ENCODE data around the gene DTNBP1. TPM values are rescaled to one million over a fixed set of nuclear protein-coding genes. Genes with fewer than 3 reads are reported as not detected.
"Not testable (repeated sequence)": the region's sequence is repeated elsewhere in the genome, so short reads cannot be mapped to it uniquely, and the experiment has no call there.

The DTNBP1 gene
- total and polyA plus RNA-seq, 2 experiments from 2014 or later = 9.2 to 41.6 TPM

- TF ChIP-seq CTCF (IDR thresholded peaks at IDR 0.05; ENCODE audit: low read depth, low read length) = no peak
- peaks cover 32% of the 10 kb centered on the region for H3K27me3 ChIP-seq
- H3K4me1 ChIP-seq (ENCODE audit: low read depth) = no peaks in the 10 kb centered on the region
- H3K9me3 ChIP-seq (ENCODE audit: low read depth) = no peaks in the 10 kb centered on the region
- H3K27ac ChIP-seq = no peak overlapping the region
- H3K4me3 ChIP-seq = no peak overlapping the region
- no peaks in the 10 kb centered on the region for H3K36me3 ChIP-seq
- DNase-seq (ENCODE audit: low read depth in 1 of 2, low spot score in 1 of 2) = peak in 1 of 2 donors; percentile 39
Measured at GRCh38 chr6:15674690-15675386, 12.0 kb upstream of the DTNBP1 start.

GRCh38 chr6:15673666-15674065 lies 10.8 kb upstream of the DTNBP1 start:
- no peak overlapping the region for H3K4me3 ChIP-seq
- no peak for TF ChIP-seq CTCF (IDR thresholded peaks at IDR 0.05; ENCODE audit: low read depth, low read length)
- no peaks in the 10 kb centered on the region for H3K36me3 ChIP-seq
- no peaks in the 10 kb centered on the region for H3K4me1 ChIP-seq (ENCODE audit: low read depth)
- H3K9me3 ChIP-seq (ENCODE audit: low read depth) = no peaks in the 10 kb centered on the region
- peaks cover 32% of the 10 kb centered on the region for H3K27me3 ChIP-seq
- H3K27ac ChIP-seq = no peak overlapping the region
- no peak for DNase-seq (ENCODE audit: low read depth in 1 of 2, low spot score in 1 of 2)

- Histone ChIP-seq H3K27me3 (peaks cover 32% of the 10 kb centered on the region), H3K4me3 (no peak overlapping the region), H3K4me1 (ENCODE audit: low read depth) (no peaks in the 10 kb centered on the region), H3K27ac (no peak overlapping the region), H3K9me3 (ENCODE audit: low read depth) (no peaks in the 10 kb centered on the region), H3K36me3 (no peaks in the 10 kb centered on the region)
- no peak for TF ChIP-seq CTCF (IDR thresholded peaks at IDR 0.05; ENCODE audit: low read depth, low read length)
- DNase-seq (ENCODE audit: low read depth in 1 of 2, low spot score in 1 of 2) = no peak
Measured at GRCh38 chr6:15672818-15673217, 10.0 kb upstream of the DTNBP1 start.

- H3K4me3 ChIP-seq = no peak overlapping the region
- H3K36me3 ChIP-seq = no peaks in the 10 kb centered on the region
- H3K4me1 ChIP-seq (ENCODE audit: low read depth) = no peaks in the 10 kb centered on the region
- H3K27me3 ChIP-seq = peaks cover 32% of the 10 kb centered on the region
- no peaks in the 10 kb centered on the region for H3K9me3 ChIP-seq (ENCODE audit: low read depth)
- TF ChIP-seq CTCF (IDR thresholded peaks at IDR 0.05; ENCODE audit: low read depth, low read length) = no peak
- no peak overlapping the region for H3K27ac ChIP-seq
- DNase-seq (ENCODE audit: low read depth in 1 of 2, low spot score in 1 of 2) = no peak
Measured at GRCh38 chr6:15672291-15672690, 9.5 kb upstream of the DTNBP1 start.

GRCh38 chr6:15668918-15669317 lies 6.1 kb upstream of the DTNBP1 start:
- Histone ChIP-seq H3K4me3 (no peak overlapping the region), H3K27ac (no peak overlapping the region), H3K4me1 (ENCODE audit: low read depth) (no peaks in the 10 kb centered on the region), H3K9me3 (ENCODE audit: low read depth) (no peaks in the 10 kb centered on the region), H3K36me3 (no peaks in the 10 kb centered on the region), H3K27me3 (peaks cover 41% of the 10 kb centered on the region)
- no peak for TF ChIP-seq CTCF (IDR thresholded peaks at IDR 0.05; ENCODE audit: low read depth, low read length)
- no peak for DNase-seq (ENCODE audit: low read depth in 1 of 2, low spot score in 1 of 2)

- H3K4me3 ChIP-seq; H3K36me3 ChIP-seq; H3K4me1 ChIP-seq (ENCODE audit: low read depth); H3K9me3 ChIP-seq (ENCODE audit: low read depth); H3K27ac ChIP-seq; DNase-seq (ENCODE audit: low read depth in 1 of 2, low spot score in 1 of 2): not testable (repeated sequence)
- H3K27me3 ChIP-seq = peaks cover 34% of the 10 kb centered on the region
Measured at GRCh38 chr6:15666896-15667295, 4.1 kb upstream of the DTNBP1 start.
